Measurements from ENCODE around the gene ESR1.

GRCh38 chr6:152151920-152152319 lies 344.4 kb downstream of the ESR1 start:
- TF ChIP-seq CTCF (IDR thresholded peaks at IDR 0.05; ENCODE audit: low read depth, low read length, missing input control) (no peak), GABPA (IDR thresholded peaks at IDR 0.05 in 1 of 2, conservative IDR thresholded peaks at IDR 0.05 in 1 of 2) (no peak), TAF1 (conservative IDR thresholded peaks at IDR 0.05) (no peak)
